A549 (cell line): Measurements from ENCODE around the gene RAB27A.

Experiments used
- BHLHE40 ChIP-seq: IDR thresholded peaks from 2 replicates; pipeline ENCODE4 v1.6.1; 2012; ENCODE audit warnings: low read depth, low read length, inconsistent platforms
- CTCF ChIP-seq: fragments of >200 bp; sonication (Bioruptor Twin); formaldehyde crosslinking; IDR thresholded peaks from 3 replicates; pipeline ENCODE4 v1.5.1; 2016
- MAX ChIP-seq: IDR thresholded peaks from 2 replicates; pipeline ENCODE4 v1.6.1; 2012
- MAZ ChIP-seq: fragments of 150-350 bp; IDR thresholded peaks from 2 replicates; pipeline ENCODE4 v1.6.1; 2014; ENCODE audit warnings: antibody characterized with exemption, low read depth, low read length, borderline replicate concordance
- POLR2A ChIP-seq: IDR thresholded peaks from 2 replicates; pipeline ENCODE4 v1.6.1; 2012; ENCODE audit warnings: mild to moderate bottlenecking, low read length
- RFX5 ChIP-seq: fragments of 450-650 bp; IDR thresholded peaks from 2 replicates; pipeline ENCODE4 v1.7.1; 2014; ENCODE audit warnings: antibody characterized with exemption, mild to moderate bottlenecking, moderate library complexity
- SMC3 ChIP-seq: fragments of >200 bp; sonication (Bioruptor Twin); formaldehyde crosslinking; IDR thresholded peaks from 3 replicates; pipeline ENCODE4 v1.6.1; 2018; ENCODE audit warnings: inconsistent platforms
- ZNF302 ChIP-seq: fragments of 250-450 bp; sonication (Bioruptor Pico); IDR thresholded peaks from 2 replicates; pipeline ENCODE4 v1.9.0; 2021; ENCODE audit warnings: inconsistent platforms, mild to moderate bottlenecking, moderate library complexity

- TF ChIP-seq BHLHE40 (no peak), CTCF (no peak), RFX5 (no peak), ZNF302 (CRISPR knock-in tag) (no peak), MAX (no peak), POLR2A (no peak), MAZ (no peak), SMC3 (no peak)
Measured at GRCh38 chr15:55288006-55288717, 1.5 kb downstream of the RAB27A start.
